PFSK-1 (cell line): ENCODE results near the gene PPEF2.

Source experiments
- FOXP2 ChIP-seq: optimal IDR thresholded peaks from 2 replicates; pipeline ENCODE3; 2011; ENCODE audit warnings: borderline replicate concordance, control low read depth, inconsistent platforms; ENCODE audit not compliant: insufficient read depth; ENCODE audit errors: extremely low read length, extremely low read depth
- POLR2AphosphoS5 ChIP-seq: IDR thresholded peaks from 2 replicates; pipeline ENCODE4 v1.6.1; 2012; ENCODE audit warnings: low read depth, mild to moderate bottlenecking, control low read depth, low read length, moderate library complexity
- SIN3A ChIP-seq: IDR thresholded peaks from 2 replicates; pipeline ENCODE4 v1.6.1; 2012; ENCODE audit warnings: mild to moderate bottlenecking, low read length, moderate library complexity, borderline replicate concordance; ENCODE audit not compliant: insufficient read depth
- TAF1 ChIP-seq: IDR thresholded peaks from 2 replicates; pipeline ENCODE4 v1.6.1; 2012; ENCODE audit warnings: low read length, control low read depth, borderline replicate concordance; ENCODE audit not compliant: insufficient read depth
- TF ChIP-seq, protein P1 (sequence below), 2 experiments: IDR thresholded peaks; 2 replicates each; pipeline versions ENCODE4 v1.6.1 to v1.8.0; 2011 to 2012; ENCODE audit warnings: low read depth in 2 of 2, low read length in 2 of 2, control low read depth in 1 of 2, inconsistent platforms in 1 of 2, mild to moderate bottlenecking in 1 of 2, moderate library complexity in 1 of 2; ENCODE audit not compliant: insufficient read depth in 1 of 2

Gene PPEF2

DNA sequence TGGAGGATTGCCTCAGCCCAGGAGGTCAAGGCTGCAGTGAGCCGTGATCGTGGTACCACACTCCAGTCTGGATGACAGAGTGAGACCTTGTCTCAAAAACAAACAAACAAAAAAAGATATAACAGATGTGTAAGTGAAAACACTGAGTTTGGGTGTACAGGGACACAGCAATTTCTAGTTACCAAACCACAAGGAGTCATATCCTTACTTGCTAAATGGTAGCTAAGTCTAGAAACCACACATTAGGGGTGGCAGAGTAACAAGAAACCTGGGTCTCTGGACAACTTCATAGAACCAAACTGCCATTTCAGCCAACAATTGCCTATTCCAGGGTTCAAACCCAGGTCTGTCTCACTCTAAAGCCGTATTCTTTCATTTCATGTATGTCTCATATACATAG, 20.8 kb downstream of the PPEF2 start:
- TF ChIP-seq TAF1 (no peak), POLR2AphosphoS5 (no peak), FOXP2 (no peak), SIN3A (no peak)
- TF ChIP-seq, protein P1, sequence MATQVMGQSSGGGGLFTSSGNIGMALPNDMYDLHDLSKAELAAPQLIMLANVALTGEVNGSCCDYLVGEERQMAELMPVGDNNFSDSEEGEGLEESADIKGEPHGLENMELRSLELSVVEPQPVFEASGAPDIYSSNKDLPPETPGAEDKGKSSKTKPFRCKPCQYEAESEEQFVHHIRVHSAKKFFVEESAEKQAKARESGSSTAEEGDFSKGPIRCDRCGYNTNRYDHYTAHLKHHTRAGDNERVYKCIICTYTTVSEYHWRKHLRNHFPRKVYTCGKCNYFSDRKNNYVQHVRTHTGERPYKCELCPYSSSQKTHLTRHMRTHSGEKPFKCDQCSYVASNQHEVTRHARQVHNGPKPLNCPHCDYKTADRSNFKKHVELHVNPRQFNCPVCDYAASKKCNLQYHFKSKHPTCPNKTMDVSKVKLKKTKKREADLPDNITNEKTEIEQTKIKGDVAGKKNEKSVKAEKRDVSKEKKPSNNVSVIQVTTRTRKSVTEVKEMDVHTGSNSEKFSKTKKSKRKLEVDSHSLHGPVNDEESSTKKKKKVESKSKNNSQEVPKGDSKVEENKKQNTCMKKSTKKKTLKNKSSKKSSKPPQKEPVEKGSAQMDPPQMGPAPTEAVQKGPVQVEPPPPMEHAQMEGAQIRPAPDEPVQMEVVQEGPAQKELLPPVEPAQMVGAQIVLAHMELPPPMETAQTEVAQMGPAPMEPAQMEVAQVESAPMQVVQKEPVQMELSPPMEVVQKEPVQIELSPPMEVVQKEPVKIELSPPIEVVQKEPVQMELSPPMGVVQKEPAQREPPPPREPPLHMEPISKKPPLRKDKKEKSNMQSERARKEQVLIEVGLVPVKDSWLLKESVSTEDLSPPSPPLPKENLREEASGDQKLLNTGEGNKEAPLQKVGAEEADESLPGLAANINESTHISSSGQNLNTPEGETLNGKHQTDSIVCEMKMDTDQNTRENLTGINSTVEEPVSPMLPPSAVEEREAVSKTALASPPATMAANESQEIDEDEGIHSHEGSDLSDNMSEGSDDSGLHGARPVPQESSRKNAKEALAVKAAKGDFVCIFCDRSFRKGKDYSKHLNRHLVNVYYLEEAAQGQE (IDR thresholded peaks at IDR 0.05; ENCODE audit: insufficient read depth in 1 of 2, low read depth in 2 of 2, low read length in 2 of 2) = no peak

DNA sequence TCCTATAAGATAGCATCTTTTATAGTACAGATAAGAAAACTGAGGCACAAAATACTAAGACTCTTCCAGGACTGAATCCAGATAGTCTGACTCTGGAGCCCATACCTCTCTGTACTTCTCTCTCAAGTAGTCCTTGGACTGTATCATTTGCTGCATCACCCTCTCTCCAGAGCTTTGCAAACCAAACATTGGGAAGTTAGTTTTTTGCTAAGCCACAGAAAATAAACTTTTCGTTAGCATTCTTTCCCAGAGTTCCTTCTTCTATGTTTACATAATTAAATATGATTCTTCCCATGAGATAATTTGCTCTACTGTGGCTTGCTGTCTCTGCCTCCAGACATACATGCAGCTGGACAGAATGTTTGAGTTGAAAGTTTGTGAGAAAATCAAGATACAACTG, 22.0 kb downstream of the PPEF2 start:
- TF ChIP-seq, protein P1 (IDR thresholded peaks at IDR 0.05; ENCODE audit: insufficient read depth in 1 of 2, low read depth in 2 of 2, low read length in 2 of 2) = no peak
- TF ChIP-seq POLR2AphosphoS5 = no peak
- TF ChIP-seq TAF1 = no peak
- TF ChIP-seq SIN3A = no peak
- TF ChIP-seq FOXP2 = no peak

DNA sequence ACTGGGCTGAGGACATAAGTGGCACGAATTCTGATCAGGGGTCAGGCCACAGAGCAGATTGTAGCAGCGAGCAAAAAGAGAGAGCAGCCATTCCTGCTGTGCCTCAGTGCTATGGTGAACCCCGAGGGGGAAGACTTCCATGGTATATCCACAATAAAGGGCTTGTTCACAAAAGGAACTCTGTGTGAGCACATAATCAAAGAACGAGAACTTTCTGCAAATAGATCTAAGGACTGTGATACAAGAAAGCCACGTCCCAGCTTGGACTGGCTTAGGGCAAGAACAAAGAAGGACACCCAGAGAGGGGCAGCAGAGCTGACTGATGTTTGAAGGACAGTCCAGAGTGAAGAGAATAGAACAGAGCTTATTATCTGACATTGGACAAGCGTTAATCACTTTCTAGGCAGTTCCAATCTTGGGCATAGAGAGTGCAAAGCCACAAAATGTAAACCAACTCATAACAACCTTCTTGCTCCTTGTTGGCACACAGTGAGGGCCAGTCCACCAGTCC, 24.0 kb downstream of the PPEF2 start:
- TF ChIP-seq, protein P1 (IDR thresholded peaks at IDR 0.05; ENCODE audit: insufficient read depth in 1 of 2, low read depth in 2 of 2, low read length in 2 of 2) = no peak
- TF ChIP-seq FOXP2 (no peak), SIN3A (no peak), TAF1 (no peak), POLR2AphosphoS5 (no peak)

DNA sequence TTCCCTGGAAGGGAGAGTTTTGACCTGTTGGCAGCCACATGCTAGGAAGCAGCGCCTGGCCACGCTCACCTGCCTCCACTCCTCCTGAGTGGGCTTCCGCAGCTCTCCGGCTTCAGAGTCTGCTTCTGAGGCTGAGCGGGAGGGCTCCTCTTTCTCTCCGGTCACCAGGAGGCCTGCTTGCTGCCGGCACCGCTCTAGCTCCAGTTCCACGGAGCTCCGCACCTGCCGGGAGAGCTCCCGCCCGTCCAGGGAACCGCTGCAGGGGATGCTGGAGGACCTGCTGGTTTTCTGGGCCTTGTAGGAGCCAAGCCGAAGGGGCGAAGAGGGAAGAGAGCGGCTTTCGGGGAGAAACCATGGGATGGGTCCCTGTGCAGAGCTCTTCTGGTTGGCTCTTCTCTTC, 26.0 kb downstream of the PPEF2 start:
- TF ChIP-seq POLR2AphosphoS5 (no peak), TAF1 (no peak), SIN3A (no peak), FOXP2 (no peak)
- TF ChIP-seq, protein P1 (IDR thresholded peaks at IDR 0.05; ENCODE audit: insufficient read depth in 1 of 2, low read depth in 2 of 2, low read length in 2 of 2) = no peak

DNA sequence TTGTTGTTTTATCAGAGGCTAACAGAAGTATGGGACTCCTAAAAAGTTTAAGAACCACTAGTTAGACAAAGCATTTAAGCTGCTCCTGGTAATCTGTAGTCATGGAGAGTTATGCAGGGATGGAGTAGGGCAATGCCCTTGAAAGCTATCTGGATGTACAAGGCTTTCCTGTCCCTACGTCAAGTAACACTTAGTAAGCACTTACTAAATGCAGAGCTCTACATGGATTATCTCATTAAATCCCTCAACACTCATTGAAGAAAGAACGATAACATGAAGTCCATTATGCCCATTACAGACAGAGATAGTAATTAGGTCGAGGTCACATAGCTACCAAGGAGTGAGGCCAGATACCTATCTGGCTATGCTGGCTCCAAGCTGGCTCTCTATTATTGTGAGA, 33.2 kb downstream of the PPEF2 start:
- TF ChIP-seq TAF1 (no peak), SIN3A (no peak), FOXP2 (no peak), POLR2AphosphoS5 (no peak)
- TF ChIP-seq, protein P1 (IDR thresholded peaks at IDR 0.05; ENCODE audit: insufficient read depth in 1 of 2, low read depth in 2 of 2, low read length in 2 of 2) = no peak
